GM21526 (cell line): ENCODE data around the gene AP1M2.

Source experiments
- ATAC-seq: cut with Tn5 transposase; IDR thresholded peaks from one replicate; pipeline ENCODE4 v1.9.1; 2021; ENCODE audit warnings: moderate library complexity; ENCODE audit not compliant: unreplicated experiment, low FRiP score

AP1M2 gene

GRCh38 chr19:10587022-10587838 is at the start of gene AP1M2:
Gene AP1M2, minus strand, starts transcription at chr19:10587312. Its CDS starts 81 bp downstream, at chr19:10587231.
- no peak for ATAC-seq

GRCh38 chr19:10636304-10636972 is 49.3 kb upstream of the AP1M2 start:
- no peak for ATAC-seq

GRCh38 chr19:10634963-10635362 is 47.9 kb upstream of the AP1M2 start:
- ATAC-seq = no peak

- ATAC-seq = no peak
Observed at GRCh38 chr19:10634430-10634829, 47.3 kb upstream of the AP1M2 start.

- ATAC-seq = no peak
Observed at GRCh38 chr19:10631874-10632273, 44.8 kb upstream of the AP1M2 start.

- no peak for ATAC-seq
Observed at GRCh38 chr19:10625762-10626138, 38.6 kb upstream of the AP1M2 start.

GRCh38 chr19:10625003-10625761 is 38.1 kb upstream of the AP1M2 start, which contains the start of gene SLC44A2:
Gene SLC44A2, plus strand, starts transcription at chr19:10625553. Its CDS starts 81 bp downstream, at chr19:10625634.
- ATAC-seq = no peak

- ATAC-seq = no peak
Observed at GRCh38 chr19:10624585-10624984, 37.5 kb upstream of the AP1M2 start.

GRCh38 chr19:10621966-10622365 is 34.9 kb upstream of the AP1M2 start:
- no peak for ATAC-seq

- ATAC-seq = no peak
Observed at GRCh38 chr19:10620786-10621185, 33.7 kb upstream of the AP1M2 start.

- ATAC-seq = no peak
Observed at GRCh38 chr19:10618846-10619245, 31.7 kb upstream of the AP1M2 start.

- no peak for ATAC-seq
Observed at GRCh38 chr19:10617409-10618121, 30.5 kb upstream of the AP1M2 start.

GRCh38 chr19:10615429-10616023 is 28.4 kb upstream of the AP1M2 start:
- ATAC-seq = no peak

- ATAC-seq = no peak
Observed at GRCh38 chr19:10612499-10613119, 25.5 kb upstream of the AP1M2 start.

- no peak for ATAC-seq
Observed at GRCh38 chr19:10611907-10612306, 24.8 kb upstream of the AP1M2 start.

- no peak for ATAC-seq
Observed at GRCh38 chr19:10604460-10604980, 17.4 kb upstream of the AP1M2 start.

GRCh38 chr19:10603873-10604459 is 16.9 kb upstream of the AP1M2 start:
- no peak for ATAC-seq

GRCh38 chr19:10603084-10603872 is 16.2 kb upstream of the AP1M2 start:
- no peak for ATAC-seq
